ENCODE measurements around the gene NDUFV3.
"Not testable (repeated sequence)": the region's sequence is repeated elsewhere in the genome, so short reads cannot be mapped to it uniquely, and the experiment has no call there.

Gene NDUFV3

DNA sequence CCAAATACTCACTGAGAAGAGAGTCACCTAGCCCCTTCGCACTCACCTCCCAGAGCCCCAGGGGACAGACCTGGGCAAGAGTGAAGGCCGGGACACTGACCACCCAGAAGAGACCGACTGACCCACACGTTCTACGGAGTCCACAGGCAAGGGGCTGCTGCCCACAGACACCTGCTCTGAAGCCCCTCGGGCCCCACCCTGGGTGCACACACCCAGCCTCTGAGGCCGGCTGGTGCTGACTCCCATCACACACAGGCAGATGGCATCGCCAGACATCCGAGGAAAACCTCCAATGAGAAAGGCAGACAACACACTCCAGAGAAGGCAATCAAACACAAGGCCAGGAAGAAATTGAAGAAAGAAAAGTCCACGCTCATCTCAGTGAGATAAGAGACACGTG, 35.9 kb upstream of the NDUFV3 start:
- no peak for DNase-seq

DNA sequence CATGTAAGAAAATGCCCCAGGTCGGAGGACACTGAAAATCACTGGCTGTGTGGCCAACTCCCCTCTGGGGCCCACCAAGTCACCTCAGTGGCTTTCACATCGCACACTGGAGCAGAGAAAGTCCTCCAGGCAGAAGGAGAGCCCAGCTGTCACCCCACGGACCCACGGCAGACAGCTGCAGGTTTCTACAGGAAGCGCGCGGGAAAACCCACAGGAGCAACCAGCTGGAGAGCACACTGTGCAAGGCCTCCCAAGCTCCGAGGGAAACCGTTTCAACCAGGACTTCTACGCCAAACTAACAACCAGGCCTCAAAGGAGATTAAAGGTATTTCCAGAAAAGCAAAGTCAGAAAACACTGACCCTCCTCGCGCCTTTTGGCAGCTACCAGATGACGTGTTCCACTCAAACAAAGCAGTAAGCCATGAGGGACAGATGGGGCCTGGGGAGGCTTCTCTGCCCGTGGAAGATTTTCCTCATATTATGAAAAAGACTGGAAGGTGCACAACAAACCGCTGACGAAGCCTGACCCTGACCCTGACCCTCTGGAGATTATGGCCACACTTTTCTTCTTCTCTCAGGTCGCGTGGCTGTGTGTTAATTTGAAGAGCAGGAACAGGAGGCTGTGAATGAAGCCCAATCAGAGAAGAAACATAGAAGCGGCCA, 34.8 kb upstream of the NDUFV3 start:
- no peak for DNase-seq

DNA sequence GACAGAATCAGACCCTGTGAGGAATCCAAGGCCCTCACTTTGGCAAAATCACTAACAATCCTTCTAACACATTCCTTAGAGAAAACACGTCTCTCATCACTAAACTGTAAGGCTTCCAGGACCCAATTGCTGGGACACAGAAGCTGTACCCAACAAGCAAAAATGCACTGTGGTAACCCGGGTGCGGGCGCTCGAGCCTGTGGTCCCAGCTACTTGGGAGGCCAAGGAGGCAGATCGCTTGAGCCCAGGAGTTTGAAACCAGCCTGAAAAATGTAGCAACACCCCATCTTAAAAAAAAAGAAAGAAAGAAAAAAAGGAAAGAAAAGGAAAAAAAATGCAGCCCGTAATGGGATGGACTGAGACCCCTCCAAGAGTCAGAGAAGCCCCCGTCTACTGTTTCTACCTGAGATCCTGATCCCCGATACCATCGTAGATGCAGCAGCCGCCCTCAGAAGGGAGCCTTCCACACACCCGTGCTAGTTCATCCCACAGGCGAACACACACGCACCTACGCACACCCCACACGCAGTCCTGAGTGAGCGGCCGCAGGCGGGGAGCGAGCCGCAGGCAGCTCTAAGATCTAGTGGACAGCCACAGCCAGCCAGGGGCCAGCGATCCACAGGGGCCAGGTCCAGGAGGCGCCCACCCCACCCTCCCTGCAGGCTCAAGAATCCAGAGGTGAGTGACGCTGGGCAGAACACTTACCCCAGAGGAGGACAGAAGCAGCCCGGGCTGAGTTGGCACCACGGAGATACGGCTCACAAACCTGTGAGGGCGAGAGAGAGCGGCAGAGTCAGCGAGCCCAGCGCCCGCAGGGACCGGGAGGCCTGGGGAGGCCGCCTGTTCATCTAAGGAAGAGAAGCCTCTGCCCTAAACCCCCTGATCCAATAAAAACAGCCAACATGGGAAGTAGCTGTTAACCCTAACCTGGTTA, 33.9 kb upstream of the NDUFV3 start:
- no peak for DNase-seq

DNA sequence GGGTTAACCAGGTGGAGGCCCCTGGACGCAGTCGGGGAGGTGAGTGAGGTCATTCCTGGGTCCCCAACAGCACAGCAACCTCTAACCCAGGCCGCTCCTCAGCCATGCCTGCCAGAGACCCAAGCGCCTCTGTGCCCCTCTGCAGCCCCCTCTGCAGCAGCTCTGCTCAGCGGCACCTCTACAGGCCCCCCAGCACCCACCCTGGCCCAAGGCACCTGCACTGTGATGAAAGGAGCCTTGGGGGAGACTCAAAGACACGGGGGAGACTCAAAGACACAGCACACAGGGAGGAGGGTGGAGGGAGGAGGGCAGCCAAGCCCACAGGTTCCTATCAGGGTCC, 33.2 kb upstream of the NDUFV3 start:
- no peak for DNase-seq

DNA sequence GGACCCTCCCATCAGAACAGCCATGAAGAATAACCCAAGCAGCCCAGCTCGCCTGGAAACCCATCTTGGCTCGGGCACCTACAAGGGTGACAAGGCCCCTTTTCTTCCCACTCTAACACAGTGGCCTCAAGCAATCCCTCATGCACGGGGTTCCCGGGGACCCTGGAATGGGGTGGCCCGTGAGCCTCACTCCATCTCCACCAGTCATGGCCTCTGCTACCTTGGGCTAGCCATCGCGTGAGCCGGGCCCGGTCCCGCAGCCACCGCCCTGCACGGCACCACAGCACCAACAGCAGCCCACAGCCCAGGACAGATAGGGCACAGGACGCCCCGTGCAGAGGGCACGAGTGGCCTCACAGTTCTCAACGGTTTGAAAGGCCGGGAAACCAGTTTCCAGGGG, 32.8 kb upstream of the NDUFV3 start:
- DNase-seq: no peak

DNA sequence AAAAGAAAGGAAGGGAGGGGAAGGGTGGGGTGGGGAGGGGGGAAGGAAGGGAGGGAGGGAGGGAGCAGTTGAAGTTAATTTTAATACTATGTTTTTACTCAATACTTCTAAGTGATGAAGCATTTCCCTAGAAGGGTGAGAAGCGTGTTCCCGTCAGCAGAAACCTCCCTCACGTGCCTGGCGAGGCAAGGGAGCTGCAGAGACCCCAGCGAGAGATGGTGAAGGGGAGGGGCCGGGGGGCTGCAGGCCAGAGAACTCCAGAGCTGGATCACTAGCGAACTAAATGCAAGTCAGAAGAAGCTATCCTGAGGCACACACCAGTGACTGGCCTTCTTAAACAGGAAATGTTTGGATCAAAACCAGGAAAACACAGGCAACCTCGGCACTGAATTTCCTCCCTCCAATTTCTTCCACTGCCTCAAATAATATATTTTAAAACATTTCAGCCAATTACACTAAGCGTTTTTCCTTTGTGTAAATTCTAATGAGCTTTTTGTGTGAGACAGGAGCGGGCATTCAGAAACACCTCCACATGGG, 31.7 kb upstream of the NDUFV3 start:
- DNase-seq: no peak

GRCh38 chr21:42861848-42862400, 31.2 kb upstream of the NDUFV3 start:
- no peak for DNase-seq

GRCh38 chr21:42862774-42863503, 30.2 kb upstream of the NDUFV3 start:
- no peak for DNase-seq

DNA sequence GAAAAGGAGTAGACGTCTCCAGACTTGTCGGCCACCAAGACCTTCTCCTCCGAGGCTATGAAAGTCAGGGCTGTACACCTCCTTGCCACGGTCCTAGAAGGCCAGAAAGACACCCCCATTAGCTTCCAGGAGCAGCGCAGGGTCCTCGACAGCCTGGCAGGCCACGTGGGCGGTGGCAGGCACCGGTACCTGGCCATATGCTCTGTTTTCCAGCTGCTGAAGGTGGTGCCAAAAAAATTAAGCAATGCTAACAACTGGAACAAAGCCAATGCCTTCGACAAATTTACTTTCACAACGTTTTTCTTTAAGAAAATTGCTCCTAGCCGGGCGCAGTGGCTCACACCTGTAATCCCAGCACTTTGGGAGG, 29.6 kb upstream of the NDUFV3 start:
- DNase-seq: no peak

DNA sequence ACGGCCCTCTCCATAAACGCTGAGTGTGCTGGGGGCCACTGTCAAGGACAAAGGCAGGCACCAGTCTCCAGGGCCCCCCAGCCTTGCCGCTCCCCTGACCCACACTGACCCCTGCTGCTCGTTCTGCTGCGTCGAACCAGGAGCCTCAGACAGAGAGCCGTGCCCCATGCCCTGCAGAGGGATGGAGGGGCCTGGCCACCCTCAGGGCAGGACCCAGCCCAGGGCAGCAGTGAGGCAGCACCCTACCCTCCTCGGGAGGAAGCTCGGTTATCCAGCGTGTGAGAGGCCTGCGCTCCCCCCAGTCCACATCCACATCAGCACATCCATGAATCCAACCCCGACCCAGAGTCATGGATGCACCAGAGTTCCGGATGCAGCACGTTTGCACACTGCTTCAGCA, 28.8 kb upstream of the NDUFV3 start:
- DNase-seq: no peak

DNA sequence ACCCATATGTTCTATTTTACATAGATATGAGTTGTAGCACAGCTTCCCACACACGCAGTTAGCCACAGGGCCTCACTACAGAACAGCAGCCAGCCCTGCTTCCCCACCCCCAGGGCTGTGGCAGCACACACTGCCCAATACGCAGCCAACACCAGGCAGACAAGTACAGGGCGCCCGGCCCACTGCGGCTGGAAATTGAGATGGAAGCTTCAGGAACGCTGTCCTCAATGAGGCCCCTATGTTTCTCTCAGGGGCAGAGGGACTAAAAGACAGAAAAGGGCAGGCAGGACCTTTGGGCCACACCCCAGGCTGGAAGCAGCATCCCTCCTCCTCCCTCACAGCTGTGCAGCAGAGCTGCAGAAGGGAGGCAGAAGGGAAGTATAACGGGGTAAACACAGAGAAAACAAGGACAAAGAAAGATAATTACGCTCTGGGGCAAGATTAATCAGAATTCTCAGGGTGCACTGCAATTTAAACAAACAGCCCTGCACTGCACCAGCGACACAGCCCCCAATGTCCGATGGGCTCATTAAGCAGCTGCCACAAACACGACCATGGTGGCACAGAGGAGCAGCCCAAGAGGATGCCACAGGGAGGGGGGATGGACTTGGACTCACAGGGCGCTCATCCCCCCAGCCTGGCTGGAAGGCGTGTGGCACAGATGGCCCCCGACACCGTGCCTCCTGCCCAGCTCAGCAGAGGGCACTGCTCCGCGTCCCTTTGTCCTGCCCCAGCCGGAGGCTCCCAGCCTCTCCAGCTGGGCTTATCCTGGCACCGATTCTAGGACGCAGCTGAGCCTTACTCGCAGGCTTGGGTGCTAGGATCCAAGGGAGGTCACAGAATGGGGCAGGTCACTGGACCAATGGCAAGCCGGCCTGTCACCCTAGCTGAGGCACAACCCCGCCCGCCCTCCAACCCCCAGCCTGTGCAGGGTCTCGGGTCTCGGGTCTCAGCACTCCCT, 28.0 kb upstream of the NDUFV3 start:
- DNase-seq: no peak

GRCh38 chr21:42865776-42866160, 27.3 kb upstream of the NDUFV3 start:
- DNase-seq: no peak

GRCh38 chr21:42868196-42868595, 24.9 kb upstream of the NDUFV3 start:
- DNase-seq: no peak

DNA sequence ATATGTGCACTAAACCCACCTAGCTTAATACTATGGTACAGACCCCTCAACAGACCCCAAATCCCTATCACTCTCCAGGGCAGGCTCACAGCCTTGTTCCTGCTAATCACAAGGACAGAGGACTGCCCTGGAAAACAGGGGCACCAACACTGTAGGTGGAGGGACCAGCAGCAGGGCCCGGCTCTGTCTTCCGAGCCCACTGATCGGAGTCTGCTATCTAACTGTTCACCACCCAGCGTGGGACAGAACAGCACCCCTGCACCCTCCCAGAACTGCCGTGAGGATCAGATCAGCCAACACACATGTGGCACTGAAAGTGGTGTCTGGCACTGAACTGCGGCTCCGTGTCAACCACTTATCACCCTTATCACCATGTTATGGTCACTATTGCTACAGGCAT, 20.0 kb upstream of the NDUFV3 start:
- DNase-seq: no peak

DNA sequence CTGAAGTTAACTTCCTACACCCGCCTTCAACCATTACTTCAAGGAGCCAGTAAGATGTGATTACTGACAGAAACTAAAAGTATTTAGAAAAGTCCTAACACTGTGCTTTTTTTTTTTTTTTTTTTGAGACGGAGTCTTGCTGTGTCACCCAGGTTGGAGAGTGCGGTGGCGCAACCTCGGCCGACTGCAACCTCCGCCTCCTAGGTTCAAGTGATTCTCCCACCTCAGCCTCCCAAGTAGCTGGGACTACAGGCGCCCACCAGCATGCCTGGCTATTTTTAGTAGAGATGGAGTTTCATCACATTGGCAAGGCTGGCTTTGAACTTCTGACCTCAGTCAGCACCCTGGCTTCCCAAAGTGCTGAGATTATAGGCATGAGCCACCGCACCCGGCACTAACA, 17.3 kb upstream of the NDUFV3 start:
- not testable (repeated sequence) for DNase-seq

- no peak for DNase-seq
These were observed 14.5 kb upstream of the NDUFV3 start for GRCh38 chr21:42878678-42878992.

- DNase-seq: peak; percentile 99
These were observed 13.9 kb upstream of the NDUFV3 start, which contains the start of gene WDR4 for GRCh38 chr21:42878993-42879787. WDR4 (minus strand) TSS chr21:42879539; CDS start chr21:42879495, 44 bp downstream.

DNA sequence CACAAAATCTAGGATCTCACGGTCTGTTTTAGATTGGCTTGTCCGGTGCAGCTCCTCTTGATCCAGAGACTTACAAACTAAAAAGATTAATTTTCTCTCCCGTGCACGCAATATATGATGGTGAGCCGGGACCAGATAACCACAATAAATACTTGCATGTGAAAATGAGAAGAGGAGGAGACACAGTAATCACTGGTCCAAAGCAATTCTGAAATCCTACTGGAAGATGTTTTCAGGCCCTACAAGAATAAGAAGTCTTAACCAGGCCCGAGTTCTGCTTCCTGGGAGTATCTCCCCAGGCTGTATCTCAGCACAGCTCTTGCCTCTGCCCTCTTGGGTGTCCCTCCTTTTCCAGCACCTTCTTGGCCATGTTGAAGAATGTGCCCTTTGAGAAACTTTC, 12.8 kb upstream of the NDUFV3 start:
- DNase-seq: no peak

DNA sequence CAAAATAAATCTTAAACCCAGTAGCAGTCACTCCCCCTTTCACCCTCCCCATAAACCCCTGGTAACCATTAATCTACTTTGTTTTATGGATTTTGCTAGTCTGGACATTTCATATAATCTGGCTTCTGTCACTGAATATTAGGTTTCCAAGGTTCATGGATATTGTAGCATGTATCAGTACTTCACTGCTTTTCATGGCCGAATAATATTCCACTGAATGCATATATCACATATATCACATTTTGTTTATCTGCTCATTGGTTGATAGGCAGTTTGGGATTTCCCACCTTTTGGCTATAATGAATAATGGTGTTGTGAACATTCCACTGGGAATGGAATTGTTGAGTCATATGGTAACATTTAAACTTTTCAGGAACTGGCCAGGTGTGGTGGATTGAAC, 9.2 kb upstream of the NDUFV3 start:
- DNase-seq: no peak

DNA sequence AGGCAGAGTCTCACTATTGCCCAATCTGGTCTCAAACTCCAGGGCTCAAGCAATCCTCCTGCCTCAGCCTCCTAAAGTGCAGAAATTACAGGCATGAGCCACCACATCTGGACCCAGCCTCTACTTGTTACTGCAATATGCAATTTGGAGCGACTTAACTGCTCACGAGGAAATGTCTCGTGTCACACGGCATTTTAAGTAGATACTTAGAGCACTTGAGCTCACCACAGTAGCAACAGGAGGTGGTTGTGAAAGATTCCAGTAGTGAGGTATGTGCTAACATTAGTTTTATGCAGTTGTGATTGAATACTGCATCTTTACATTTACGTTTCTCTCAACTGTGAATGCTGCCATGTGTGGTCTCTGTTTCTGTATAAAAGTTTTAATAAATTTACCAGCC, 5.8 kb upstream of the NDUFV3 start:
- DNase-seq: no peak

GRCh38 chr21:42892582-42892930, 553 bp upstream of the NDUFV3 start:
- no peak for DNase-seq

All from stimulated activated CD4-positive, alpha-beta T cell treated with anti-CD3 and anti-CD28 coated beads, Interleukin-1b, Interleukin-23, amount 100 ng/mL, for 48 hours (primary cell).